ENCODE results near the gene LSM11.

Gene LSM11

GRCh38 chr5:157735991-157736390 is 7.5 kb upstream of the LSM11 start:
- H3K4me3 ChIP-seq (replicated peaks; ENCODE audit: low read depth, low read length): no peak overlapping the region
- no peak for TF ChIP-seq CTCF (IDR thresholded peaks at IDR 0.05; ENCODE audit: low read length, missing control alignments)
- DNase-seq (ENCODE audit: low read depth): no peak

GRCh38 chr5:157739388-157740228 is 3.9 kb upstream of the LSM11 start:
- no peak for DNase-seq (ENCODE audit: low read depth)
- no peak for TF ChIP-seq CTCF (IDR thresholded peaks at IDR 0.05; ENCODE audit: low read length, missing control alignments)
- no peak overlapping the region for H3K4me3 ChIP-seq (replicated peaks; ENCODE audit: low read depth, low read length)

- peak; percentile 55 for TF ChIP-seq CTCF (IDR thresholded peaks at IDR 0.05; ENCODE audit: low read length, missing control alignments)
- DNase-seq (ENCODE audit: low read depth): no peak
- no peak overlapping the region for H3K4me3 ChIP-seq (replicated peaks; ENCODE audit: low read depth, low read length)
These were observed 3.3 kb upstream of the LSM11 start for GRCh38 chr5:157740229-157740610.

- TF ChIP-seq CTCF (IDR thresholded peaks at IDR 0.05; ENCODE audit: low read length, missing control alignments): no peak
- H3K4me3 ChIP-seq (replicated peaks; ENCODE audit: low read depth, low read length): no peak overlapping the region
- DNase-seq (ENCODE audit: low read depth): no peak
These were observed 2.4 kb upstream of the LSM11 start for GRCh38 chr5:157741131-157741530.

GRCh38 chr5:157744051-157745011 is 819 bp downstream of the LSM11 start:
- no peak for TF ChIP-seq CTCF (IDR thresholded peaks at IDR 0.05; ENCODE audit: low read length, missing control alignments)
- DNase-seq (ENCODE audit: low read depth): no peak
- peak overlapping the region; percentile 68 for H3K4me3 ChIP-seq (replicated peaks; ENCODE audit: low read depth, low read length)

- DNase-seq (ENCODE audit: low read depth): no peak
- peak overlapping the region; percentile 68 for H3K4me3 ChIP-seq (replicated peaks; ENCODE audit: low read depth, low read length)
- no peak for TF ChIP-seq CTCF (IDR thresholded peaks at IDR 0.05; ENCODE audit: low read length, missing control alignments)
These were observed 1.5 kb downstream of the LSM11 start for GRCh38 chr5:157745041-157745456.

Data from fibroblast of pulmonary artery (primary cell).